H9 (cell line): ENCODE results near the gene ABCC11. TPM values are rescaled to one million over a fixed set of nuclear protein-coding genes. Genes with fewer than 3 reads are reported as not detected.

Experiments used
- DNase-seq: peaks from one replicate; pipeline ENCODE4 v3.0.0-alpha.2; 2017
- H2AFZ ChIP-seq: one replicate; pipeline ENCODE4 v1.6.1; 2013; ENCODE audit warnings: mild to moderate bottlenecking, low read length, control low read depth, moderate library complexity
- H2AK5ac ChIP-seq: 2 replicates; pipeline ENCODE4 v1.6.1; 2013; ENCODE audit warnings: low read length, control low read depth, mixed read lengths; ENCODE audit not compliant: insufficient read length
- H2BK120ac ChIP-seq: one replicate; pipeline ENCODE4 v1.6.1; 2013; ENCODE audit warnings: low read depth, mild to moderate bottlenecking, low read length, control low read depth, inconsistent platforms; ENCODE audit not compliant: poor library complexity, severe bottlenecking
- H2BK12ac ChIP-seq: 2 replicates; pipeline ENCODE4 v1.6.1; 2013; ENCODE audit warnings: low read length, control low read depth, mixed read lengths, low read depth; ENCODE audit not compliant: insufficient read length
- H2BK15ac ChIP-seq: 2 replicates; pipeline ENCODE4 v1.6.1; 2013; ENCODE audit warnings: low read depth, low read length, control low read depth
- H2BK20ac ChIP-seq: one replicate; pipeline ENCODE4 v1.6.1; 2013; ENCODE audit warnings: low read depth, mild to moderate bottlenecking, low read length, control low read depth, inconsistent platforms; ENCODE audit not compliant: poor library complexity, severe bottlenecking
- H2BK5ac ChIP-seq: 2 replicates; pipeline ENCODE4 v1.6.1; 2013; ENCODE audit warnings: low read length, control low read depth, mixed read lengths; ENCODE audit not compliant: insufficient read length
- H3K14ac ChIP-seq: 2 replicates; pipeline ENCODE4 v1.6.1; 2013; ENCODE audit warnings: low read length, control low read depth; ENCODE audit not compliant: insufficient read depth
- H3K18ac ChIP-seq: 2 replicates; pipeline ENCODE4 v1.6.1; 2013; ENCODE audit warnings: low read depth, mild to moderate bottlenecking, mixed read lengths, low read length, control low read depth; ENCODE audit not compliant: insufficient read length
- H3K23ac ChIP-seq: 2 replicates; pipeline ENCODE4 v1.6.1; 2013; ENCODE audit warnings: low read length, control low read depth, mixed read lengths, low read depth; ENCODE audit not compliant: insufficient read length
- H3K23me2 ChIP-seq: 2 replicates; pipeline ENCODE4 v1.6.1; 2013; ENCODE audit warnings: low read depth, mild to moderate bottlenecking, mixed read lengths, low read length, control low read depth; ENCODE audit not compliant: insufficient read length, poor library complexity, severe bottlenecking
- H3K27ac ChIP-seq: 2 replicates; pipeline ENCODE4 v1.5.1; 2013; ENCODE audit warnings: low read length, control low read depth, mixed read lengths, low read depth; ENCODE audit not compliant: insufficient read length
- H3K27me3 ChIP-seq: 2 replicates; pipeline ENCODE4 v1.6.1; 2013; ENCODE audit warnings: low read length, control low read depth, inconsistent platforms; ENCODE audit not compliant: insufficient read depth
- H3K4ac ChIP-seq: 2 replicates; pipeline ENCODE4 v1.6.1; 2013; ENCODE audit warnings: low read depth, mild to moderate bottlenecking, control low read depth, inconsistent platforms, low read length, moderate library complexity
- H3K4me1 ChIP-seq: 2 replicates; pipeline ENCODE4 v1.6.1; 2013; ENCODE audit warnings: low read length, control low read depth, inconsistent platforms; ENCODE audit not compliant: insufficient read depth
- H3K4me2 ChIP-seq: 2 replicates; pipeline ENCODE4 v1.6.1; 2013; ENCODE audit warnings: low read length, control low read depth, mixed read lengths; ENCODE audit not compliant: insufficient read length, insufficient read depth
- H3K56ac ChIP-seq: 2 replicates; pipeline ENCODE4 v1.6.1; 2013; ENCODE audit warnings: low read depth, mild to moderate bottlenecking, mixed read lengths, low read length, control low read depth; ENCODE audit not compliant: insufficient read length
- H3K79me1 ChIP-seq: 2 replicates; pipeline ENCODE4 v1.6.1; 2013; ENCODE audit warnings: low read depth, mild to moderate bottlenecking, moderate library complexity, low read length, control low read depth, inconsistent platforms; ENCODE audit not compliant: insufficient read depth, poor library complexity, severe bottlenecking
- H3K79me2 ChIP-seq: 2 replicates; pipeline ENCODE4 v1.6.1; 2013; ENCODE audit warnings: low read length, control low read depth, inconsistent platforms; ENCODE audit not compliant: insufficient read depth
- H3K9ac ChIP-seq: 2 replicates; pipeline ENCODE4 v1.6.1; 2013; ENCODE audit warnings: low read length, control low read depth, mixed read lengths; ENCODE audit not compliant: insufficient read length; ENCODE audit errors: extremely low read depth
- H3K9me3 ChIP-seq: one replicate; pipeline ENCODE4 v1.6.1; 2013; ENCODE audit warnings: low read depth, low read length, inconsistent platforms; ENCODE audit not compliant: control insufficient read depth
- H3T11ph ChIP-seq: one replicate; pipeline ENCODE4 v1.6.1; 2013; ENCODE audit warnings: mild to moderate bottlenecking, low read length, control low read depth, inconsistent platforms
- H4K20me1 ChIP-seq: one replicate; pipeline ENCODE4 v1.6.1; 2013; ENCODE audit not compliant: control insufficient read depth, insufficient read length, insufficient read depth
- H4K5ac ChIP-seq: 2 replicates; pipeline ENCODE4 v1.6.1; 2013; ENCODE audit warnings: low read depth, mild to moderate bottlenecking, mixed read lengths, low read length, control low read depth; ENCODE audit not compliant: insufficient read length
- H4K8ac ChIP-seq: replicated peaks from 2 replicates; pipeline ENCODE4 v1.6.1; 2013; ENCODE audit warnings: low read length, control low read depth, mixed read lengths, low read depth; ENCODE audit not compliant: insufficient read length
- H4K91ac ChIP-seq: 2 replicates; pipeline ENCODE4 v1.6.1; 2013; ENCODE audit warnings: low read depth, mild to moderate bottlenecking, moderate library complexity, mixed read lengths, low read length, control low read depth; ENCODE audit not compliant: insufficient read length
- H3K27ac Mint-ChIP-seq, 3 experiments: 2 replicates in 2 of 3; 3 replicates in 1 of 3; pipeline ENCODE4 v1.8.0; 2020 to 2021; ENCODE audit warnings: mixed read lengths in 3 of 3, mild to moderate bottlenecking in 1 of 3, moderate library complexity in 1 of 3
- H3K27me3 Mint-ChIP-seq: 2 replicates; pipeline ENCODE4 v1.8.0; 2021; ENCODE audit warnings: low read depth, mild to moderate bottlenecking, moderate library complexity, mixed read lengths
- H3K36me3 Mint-ChIP-seq, 3 experiments: 2 replicates in 2 of 3; 3 replicates in 1 of 3; pipeline ENCODE4 v1.8.0; 2020 to 2021; ENCODE audit warnings: low read depth in 3 of 3, mixed read lengths in 3 of 3; ENCODE audit not compliant: insufficient read depth in 1 of 3
- H3K4me1 Mint-ChIP-seq, 2 experiments: 2 replicates each; pipeline ENCODE4 v1.8.0; 2020; ENCODE audit warnings: mixed read lengths in 2 of 2
- H3K4me3 Mint-ChIP-seq, 2 experiments: 2 replicates in 1 of 2; 3 replicates in 1 of 2; pipeline ENCODE4 v1.8.0; 2020 to 2021; ENCODE audit warnings: mild to moderate bottlenecking in 2 of 2, mixed read lengths in 2 of 2, moderate library complexity in 1 of 2
- H3K9me3 Mint-ChIP-seq, 2 experiments: 2 replicates in 1 of 2; 3 replicates in 1 of 2; pipeline ENCODE4 v1.8.0; 2020; ENCODE audit warnings: mild to moderate bottlenecking in 2 of 2, mixed read lengths in 2 of 2, moderate library complexity in 1 of 2
- WGBS: extraction: QIAGEN DNeasy Blood & Tissue Kit; methylation state at CpG from one replicate; pipeline ENCODE4 v1.1.7; 2013; ENCODE audit warnings: missing lambda C conversion rate, low lambda C conversion rate, mixed read lengths; ENCODE audit not compliant: insufficient read length; ENCODE audit errors: extremely low coverage; 5-methylcytosine and 5-hydroxymethylcytosine counted together
- total RNA-seq: library from RNA; stranded (reverse); gene quantifications from 2 replicates; pipeline ENCODE4 v1.2.1, GENCODE V29; 2021
- TF ChIP-seq, protein P1 (sequence below): fragments of 200-600 bp; sonication (generic); conservative IDR thresholded peaks from 3 replicates; pipeline ENCODE4 v1.8.0; 2021; ENCODE audit warnings: antibody characterized with exemption, mild to moderate bottlenecking

ABCC11 gene
- total RNA-seq, 1 experiment from 2014 or later: 0.33 TPM

DNA sequence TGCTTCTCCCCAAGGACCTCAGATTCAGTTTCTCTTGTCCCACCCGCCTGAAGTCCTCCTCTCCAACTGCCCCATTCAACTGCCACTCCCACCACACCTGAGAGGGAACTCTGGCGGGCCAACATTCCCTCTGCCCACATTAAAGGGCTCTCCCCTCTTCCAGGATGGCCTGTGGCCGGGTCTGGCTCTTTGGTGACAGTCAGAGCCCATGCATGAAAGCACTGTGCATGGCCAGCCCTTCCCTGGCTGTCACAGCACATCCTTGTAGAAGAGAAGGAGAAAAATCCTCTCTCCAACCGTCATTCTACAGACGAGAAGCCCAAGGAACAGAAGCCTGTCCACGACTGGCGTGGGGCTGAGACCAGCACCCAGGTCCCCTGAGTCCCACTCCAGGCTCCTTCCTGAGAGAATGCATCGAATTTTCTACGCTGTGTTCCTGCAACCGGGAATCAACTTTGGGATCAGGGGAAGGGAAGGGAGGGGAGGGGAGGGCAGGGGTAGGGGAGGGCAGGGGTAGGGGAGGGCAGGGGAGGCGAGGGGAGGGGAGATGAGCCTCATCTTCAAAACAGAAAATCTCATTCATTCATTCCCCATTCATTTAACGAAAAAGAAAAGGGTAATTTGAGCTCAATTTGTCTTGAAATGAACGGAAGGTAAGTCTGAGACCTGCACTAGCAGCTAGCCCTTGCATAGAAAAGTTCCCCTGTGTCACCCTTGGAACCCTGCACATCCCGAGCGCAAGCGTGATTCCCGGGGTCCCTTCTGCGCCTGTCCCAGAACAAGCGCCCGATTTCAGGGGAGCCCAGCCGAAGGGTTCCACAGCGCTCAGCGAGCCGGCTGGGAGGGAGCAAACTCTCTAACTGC is 91.2 kb downstream of the ABCC11 start, which contains the start of gene ABCC12:
ABCC12 (minus strand) TSS at position 68 of the 864 bp plus-strand sequence. CDS start 9,569 bp downstream, outside the sequence.
- no peaks in the 10 kb centered on the region for H3K23me2 ChIP-seq
- H2BK20ac ChIP-seq: no peak within 1 kb of the TSS
- no peaks in the 10 kb centered on the region; a peak in 1 of 7 replicates for H3K36me3 Mint-ChIP-seq
- no peak within 1 kb of the TSS for H3K27ac Mint-ChIP-seq
- H3K23ac ChIP-seq: no peak within 1 kb of the TSS
- H4K8ac ChIP-seq: no peak within 1 kb of the TSS
- no peak within 1 kb of the TSS for H3K4ac ChIP-seq
- peaks cover under 1 to 5% of the 10 kb centered on the region in 2 experiments; a peak in 2 of 4 replicates for H3K4me1 Mint-ChIP-seq
- TF ChIP-seq, protein P1, sequence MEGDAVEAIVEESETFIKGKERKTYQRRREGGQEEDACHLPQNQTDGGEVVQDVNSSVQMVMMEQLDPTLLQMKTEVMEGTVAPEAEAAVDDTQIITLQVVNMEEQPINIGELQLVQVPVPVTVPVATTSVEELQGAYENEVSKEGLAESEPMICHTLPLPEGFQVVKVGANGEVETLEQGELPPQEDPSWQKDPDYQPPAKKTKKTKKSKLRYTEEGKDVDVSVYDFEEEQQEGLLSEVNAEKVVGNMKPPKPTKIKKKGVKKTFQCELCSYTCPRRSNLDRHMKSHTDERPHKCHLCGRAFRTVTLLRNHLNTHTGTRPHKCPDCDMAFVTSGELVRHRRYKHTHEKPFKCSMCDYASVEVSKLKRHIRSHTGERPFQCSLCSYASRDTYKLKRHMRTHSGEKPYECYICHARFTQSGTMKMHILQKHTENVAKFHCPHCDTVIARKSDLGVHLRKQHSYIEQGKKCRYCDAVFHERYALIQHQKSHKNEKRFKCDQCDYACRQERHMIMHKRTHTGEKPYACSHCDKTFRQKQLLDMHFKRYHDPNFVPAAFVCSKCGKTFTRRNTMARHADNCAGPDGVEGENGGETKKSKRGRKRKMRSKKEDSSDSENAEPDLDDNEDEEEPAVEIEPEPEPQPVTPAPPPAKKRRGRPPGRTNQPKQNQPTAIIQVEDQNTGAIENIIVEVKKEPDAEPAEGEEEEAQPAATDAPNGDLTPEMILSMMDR: no peak
- no peak within 1 kb of the TSS for H2BK15ac ChIP-seq
- H4K20me1 ChIP-seq: no peaks in the 10 kb centered on the region
- H3K27me3 Mint-ChIP-seq: peaks cover 14% of the 10 kb centered on the region
- no peak within 1 kb of the TSS for H2AK5ac ChIP-seq
- no peak within 1 kb of the TSS for H4K5ac ChIP-seq
- H2BK5ac ChIP-seq: no peak within 1 kb of the TSS
- no peak within 1 kb of the TSS for H4K91ac ChIP-seq
- H2BK12ac ChIP-seq: no peak within 1 kb of the TSS
- no peak within 1 kb of the TSS for H2BK120ac ChIP-seq
- H3K14ac ChIP-seq: no peak within 1 kb of the TSS
- no peak within 1 kb of the TSS for H3T11ph ChIP-seq
- H3K27me3 ChIP-seq: no peaks in the 10 kb centered on the region
- DNase-seq: no peak
- H2AFZ ChIP-seq: no peak within 1 kb of the TSS
- WGBS: no CpG with 5 or more reads among the region's 24 CpGs
- H3K4me3 Mint-ChIP-seq: no peak within 1 kb of the TSS
- H3K18ac ChIP-seq: no peak within 1 kb of the TSS
- no peaks in the 10 kb centered on the region for H3K9me3 ChIP-seq
- H3K9me3 Mint-ChIP-seq: no peaks in the 10 kb centered on the region; a peak in 1 of 5 replicates
- H3K9ac ChIP-seq: no peak within 1 kb of the TSS
- H3K79me2 ChIP-seq: no peaks in the 10 kb centered on the region
- no peak within 1 kb of the TSS for H3K4me2 ChIP-seq
- no peaks in the 10 kb centered on the region for H3K79me1 ChIP-seq
- no peaks in the 10 kb centered on the region for H3K4me1 ChIP-seq
- no peak within 1 kb of the TSS for H3K27ac ChIP-seq
- H3K56ac ChIP-seq: no peak within 1 kb of the TSS
